HepG2 (cell line): Measurements from ENCODE around the gene NANOGP8. TPM values are rescaled to one million over a fixed set of nuclear protein-coding genes. Genes with fewer than 3 reads are reported as not detected.

ENCODE experiments used
- ATAC-seq: fragments of 200-7000 bp; cut with Tn5 transposase; 3 replicates; pipeline ENCODE4 v1.9.1; 2020; ENCODE audit warnings: mild to moderate bottlenecking, moderate library complexity
- BruUV-seq: library from RNA; stranded (reverse); fragments of 400-500 nt; replicated peaks from 2 replicates; lab custom pipeline; 2021; lab: Mats Ljungman, UMichigan
- CTCF ChIA-PET: fragments of 300-600 bp; formaldehyde crosslinking; extraction: SDS; loops from one replicate; lab custom pipeline; 2021; ENCODE audit warnings: low total read pairs, inconsistent platforms, low intra/inter-chr PET ratio; lab: Yijun Ruan, JAX
- POLR2A ChIA-PET: fragments of 350-600 bp; sonication (Branson Sonifier 250); formaldehyde crosslinking; loops from one replicate; lab custom pipeline; 2020; ENCODE audit warnings: antibody characterized with exemption, inconsistent platforms; lab: Yijun Ruan, JAX
- DNase-seq: peaks from one replicate; pipeline ENCODE4 v3.0.0-alpha.2; 2015; ENCODE audit warnings: low spot score
- FAIRE-seq: peaks from 3 replicates; lab custom pipeline; 2011; peaks lifted over from hg19 to GRCh38; lab: Jason Lieb, UNC
- H2AFZ ChIP-seq: one replicate; pipeline ENCODE4 v1.6.1; 2011; ENCODE audit warnings: low read length, inconsistent platforms
- H3K27ac ChIP-seq: fragments of 300-600 bp; 3 replicates; pipeline ENCODE4 v1.8.0; 2011; ENCODE audit warnings: mixed run types, mild to moderate bottlenecking, mixed read lengths, low read length, inconsistent platforms; ENCODE audit not compliant: insufficient read depth; ENCODE audit errors: extremely low read length
- H3K27me3 ChIP-seq, 2 experiments: fragments of 200-600 bp in 1 of 2; 2 replicates in 1 of 2; 3 replicates in 1 of 2; pipeline versions ENCODE4 v1.6.0 to v1.8.0; 2011; ENCODE audit warnings: low read length in 2 of 2, mild to moderate bottlenecking in 2 of 2, moderate library complexity in 2 of 2, inconsistent platforms in 1 of 2; ENCODE audit not compliant: insufficient read depth in 2 of 2, control insufficient read depth in 1 of 2
- H3K36me3 ChIP-seq, 2 experiments: fragments of 200-600 bp in 1 of 2; replicated peaks in 1 of 2; 2 replicates in 1 of 2; 3 replicates in 1 of 2; pipeline versions ENCODE4 v1.5.1 to v1.8.0; 2011; ENCODE audit warnings: low read length in 2 of 2, inconsistent platforms in 1 of 2; ENCODE audit not compliant: insufficient read depth in 2 of 2, control insufficient read depth in 1 of 2
- H3K4me1 ChIP-seq: 2 replicates; pipeline ENCODE4 v1.5.1; 2012; ENCODE audit warnings: low read length, inconsistent platforms; ENCODE audit not compliant: insufficient read depth
- H3K4me2 ChIP-seq: 2 replicates; pipeline ENCODE4 v1.6.0; 2011; ENCODE audit warnings: low read depth, low read length, inconsistent platforms
- H3K4me3 ChIP-seq, 3 experiments: fragments of 200-600 bp in 1 of 3; sonication (generic), shearing (Covaris generic) in 1 of 3; replicated peaks in 1 of 3; 2 replicates each; pipeline ENCODE4 v1.5.1; 2011 to 2016; ENCODE audit warnings: low read length in 3 of 3, inconsistent platforms in 2 of 3, low read depth in 2 of 3, mild to moderate bottlenecking in 2 of 3, control low read depth in 1 of 3, mixed read lengths in 1 of 3; ENCODE audit not compliant: insufficient read depth in 1 of 3
- H3K79me2 ChIP-seq: one replicate; pipeline ENCODE4 v1.6.1; 2011; ENCODE audit warnings: low read length, inconsistent platforms; ENCODE audit not compliant: insufficient read depth
- H3K9ac ChIP-seq: 2 replicates; pipeline ENCODE4 v1.6.0; 2011; ENCODE audit warnings: mild to moderate bottlenecking, low read depth, low read length, inconsistent platforms; ENCODE audit not compliant: insufficient read depth
- H3K9me3 ChIP-seq: 2 replicates; pipeline ENCODE4 v1.5.1; 2012; ENCODE audit warnings: mild to moderate bottlenecking, low read length
- H4K20me1 ChIP-seq: 2 replicates; pipeline ENCODE4 v1.6.0; 2011; ENCODE audit warnings: inconsistent platforms, mild to moderate bottlenecking, low read length, moderate library complexity; ENCODE audit not compliant: insufficient read depth
- AHDC1 ChIP-seq: sonication (generic); formaldehyde crosslinking; IDR thresholded peaks from 2 replicates; pipeline ENCODE4 v1.5.1; 2020; ENCODE audit warnings: mild to moderate bottlenecking, missing genetic modification reagents, borderline replicate concordance
- ARNTL ChIP-seq: sonication (generic); formaldehyde crosslinking; IDR thresholded peaks from 2 replicates; pipeline ENCODE4 v1.4.0; 2020; ENCODE audit warnings: mild to moderate bottlenecking, missing genetic modification reagents
- BCL3 ChIP-seq: sonication (generic); formaldehyde crosslinking; IDR thresholded peaks from 2 replicates; pipeline ENCODE4 v1.5.1; 2020; ENCODE audit warnings: mild to moderate bottlenecking, missing genetic modification reagents, moderate library complexity
- DMTF1 ChIP-seq: sonication (generic); formaldehyde crosslinking; IDR thresholded peaks from 2 replicates; pipeline ENCODE4 v1.4.0; 2020; ENCODE audit warnings: mild to moderate bottlenecking, missing genetic modification reagents
- ISL2 ChIP-seq: sonication (generic); formaldehyde crosslinking; IDR thresholded peaks from 2 replicates; pipeline ENCODE4 v1.5.0; 2020; ENCODE audit warnings: missing genetic modification reagents
- NCOA2 ChIP-seq: sonication (generic); formaldehyde crosslinking; IDR thresholded peaks from 2 replicates; pipeline ENCODE4 v1.8.0; 2022; ENCODE audit warnings: inconsistent platforms
- NFE2L2 ChIP-seq: fragments of 150-350 bp; IDR thresholded peaks from 2 replicates; pipeline ENCODE4 v1.6.1; 2014; ENCODE audit warnings: low read length
- PCBP1 ChIP-seq: fragments of 200-400 bp; formaldehyde crosslinking; IDR thresholded peaks from 2 replicates; pipeline ENCODE4 v1.6.1; 2017; ENCODE audit warnings: mild to moderate bottlenecking, low read depth, low read length, borderline replicate concordance
- ZNF460 ChIP-seq: sonication (generic); formaldehyde crosslinking; IDR thresholded peaks from 2 replicates; pipeline ENCODE4 v1.5.1; 2020; ENCODE audit warnings: missing genetic modification reagents, mild to moderate bottlenecking, borderline replicate concordance
- ZNF567 ChIP-seq: sonication (generic); formaldehyde crosslinking; IDR thresholded peaks from 2 replicates; pipeline ENCODE4 v1.8.1; 2023; ENCODE audit warnings: mild to moderate bottlenecking, missing genetic modification reagents, borderline replicate concordance
- ZNF720 ChIP-seq: sonication (generic); formaldehyde crosslinking; IDR thresholded peaks from 2 replicates; pipeline ENCODE4 v1.4.0; 2020; ENCODE audit warnings: missing genetic modification reagents
- ZNF780A ChIP-seq: sonication (generic); formaldehyde crosslinking; IDR thresholded peaks from 2 replicates; pipeline ENCODE4 v1.8.0; 2022; ENCODE audit warnings: mild to moderate bottlenecking, missing genetic modification reagents, moderate library complexity
- WGBS: methylation state at CpG from one replicate; pipeline ENCODE4 v1.1.6; 2017; ENCODE audit warnings: low lambda C conversion rate; 5-methylcytosine and 5-hydroxymethylcytosine counted together
- in situ Hi-C: cut with HindIII; loops from 2 replicates; pipeline ENCODE4 v1.10.0; 2017; ENCODE audit warnings: low pct_unique_long_range_greater_than_20kb; ENCODE audit not compliant: extremely low pct_ligation_motif_present
- intact Hi-C: fragments of 100-400 bp; cut with micrococcal nuclease; formaldehyde crosslinking; loops from one replicate; pipeline ENCODE4 v1.10.0; 2022; ENCODE audit not compliant: unreplicated experiment
- polyA plus RNA-seq, 8 experiments: library from polyadenylated mRNA; depleted of rRNA in 3 of 8; stranded (reverse) in 7 of 8; unstranded in 1 of 8; fragments of >200 nt; fragmentation: Illumina TruSeq in 4 of 8; extraction: Trizol in 4 of 8; gene quantifications; 2 replicates each; pipeline versions ENCODE4 v1.2.1 to v1.2.3, GENCODE V29; 2011 to 2016; ENCODE audit warnings: low read depth in 4 of 8, missing spikeins in 1 of 8, mixed read lengths in 1 of 8; ENCODE audit not compliant: insufficient read depth in 1 of 8
- total RNA-seq, 5 experiments: library from RNA; depleted of rRNA; stranded (reverse); fragments of >200 nt; fragmentation: Illumina TruSeq; extraction: Trizol; gene quantifications; 2 replicates each; pipeline ENCODE4 v1.2.3, GENCODE V29; 2016; ENCODE audit warnings: low read depth in 1 of 5

NANOGP8 gene
- total and polyA plus RNA-seq, 2 of the 13 experiments (the other 11 are each of a cell fraction or from before 2014, with no cell fraction given) = 0.27 TPM; not detected in 1

GRCh38 chr15:35127717-35128116, 42.6 kb upstream of the NANOGP8 start (continued):
- TF ChIP-seq BCL3 (CRISPR knock-in tag) = no peak
- TF ChIP-seq ISL2 (CRISPR knock-in tag) = no peak
- TF ChIP-seq ARNTL (CRISPR knock-in tag) = no peak
- TF ChIP-seq NFE2L2 = no peak

- WGBS = 92% methylated on average over 1 of the region's 1 CpG
- no peak overlapping the region for H3K4me3 ChIP-seq
- H2AFZ ChIP-seq = no peak overlapping the region
- H3K9ac ChIP-seq = no peak overlapping the region
- no peak for FAIRE-seq
- ATAC-seq = no peak
- no peak overlapping the region for H3K27ac ChIP-seq
- TF ChIP-seq AHDC1 (CRISPR knock-in tag) (no peak), NCOA2 (CRISPR knock-in tag) (no peak), DMTF1 (CRISPR knock-in tag) (no peak), ZNF567 (CRISPR knock-in tag) (no peak), PCBP1 (no peak), ZNF720 (CRISPR knock-in tag) (no peak), ZNF780A (CRISPR knock-in tag) (no peak), ZNF460 (CRISPR knock-in tag) (no peak)
- intact Hi-C loops (no loop called here), in situ Hi-C loops (no loop called here)
- DNase-seq = no peak
- no peaks in the 10 kb centered on the region for H3K4me1 ChIP-seq
- no peaks in the 10 kb centered on the region for H4K20me1 ChIP-seq
- no peaks in the 10 kb centered on the region for H3K27me3 ChIP-seq
- no peaks in the 10 kb centered on the region for H3K79me2 ChIP-seq
- no peaks in the 10 kb centered on the region for H3K9me3 ChIP-seq
- H3K4me2 ChIP-seq = no peak overlapping the region
- POLR2A ChIA-PET = no interaction called here
- CTCF ChIA-PET = no interaction called here
- H3K36me3 ChIP-seq = no peaks in the 10 kb centered on the region
- BruUV-seq = no TSS peak
These were observed 41.1 kb upstream of the NANOGP8 start for GRCh38 chr15:35126236-35126635.
